Measurements from ENCODE around the gene PITX2.

The PITX2 gene

GRCh38 chr4:110622841-110623717 is at the start of gene PITX2:
Gene PITX2 (minus strand): TSS chr4:110623077. CDS start chr4:110622460, 617 bp downstream.
- Histone ChIP-seq H3K9ac (ENCODE audit: low read length) (no peak within 1 kb of the TSS), H3K36me3 (ENCODE audit: control insufficient read depth, insufficient read depth, low read length) (no peaks in the 10 kb centered on the region), H3K27me3 (ENCODE audit: control insufficient read depth, insufficient read depth, low read length) (peaks cover 58% of the 10 kb centered on the region), H3K4me1 (ENCODE audit: control insufficient read depth, insufficient read depth, low read length) (no peaks in the 10 kb centered on the region), H3K4me3 (ENCODE audit: low read length) (peak within 1 kb of the TSS; percentile 49), H3K27ac (ENCODE audit: low read depth, low read length) (no peak within 1 kb of the TSS)

DNA sequence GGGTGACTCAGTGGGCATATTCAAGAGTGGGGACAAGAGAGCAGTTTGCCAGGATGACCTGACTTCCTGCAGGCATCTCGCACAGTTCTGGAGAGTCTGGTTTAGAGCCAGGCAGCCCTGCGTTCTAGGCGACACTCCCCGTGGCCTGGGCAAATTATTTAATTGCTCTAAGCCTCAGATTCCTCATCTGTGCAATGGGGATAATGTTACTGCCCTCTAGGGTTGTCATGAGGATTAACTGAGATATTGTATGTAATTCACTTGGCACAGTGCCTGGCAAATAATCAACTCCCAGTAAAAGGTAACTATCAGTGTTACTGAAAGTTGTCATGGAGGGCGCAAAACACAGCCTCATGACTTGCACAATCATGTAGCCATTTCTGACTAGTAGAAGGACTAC is 48.8 kb upstream of the PITX2 start:
- Histone ChIP-seq H3K9ac (ENCODE audit: low read length) (no peak overlapping the region), H3K27me3 (ENCODE audit: control insufficient read depth, insufficient read depth, low read length) (no peaks in the 10 kb centered on the region), H3K4me3 (ENCODE audit: low read length) (no peak overlapping the region)

GRCh38 chr4:110669663-110670062 is 46.8 kb upstream of the PITX2 start:
- Histone ChIP-seq H3K4me1 (ENCODE audit: control insufficient read depth, insufficient read depth, low read length) (no peaks in the 10 kb centered on the region), H3K4me3 (ENCODE audit: low read length) (no peak overlapping the region), H3K9ac (ENCODE audit: low read length) (no peak overlapping the region), H3K27ac (ENCODE audit: low read depth, low read length) (no peak overlapping the region), H3K36me3 (ENCODE audit: control insufficient read depth, insufficient read depth, low read length) (no peaks in the 10 kb centered on the region), H3K27me3 (ENCODE audit: control insufficient read depth, insufficient read depth, low read length) (no peaks in the 10 kb centered on the region)

More for the DNA sequence above, 48.8 kb upstream of the PITX2 start:
- Histone ChIP-seq H3K4me1 (ENCODE audit: control insufficient read depth, insufficient read depth, low read length) (no peaks in the 10 kb centered on the region), H3K27ac (ENCODE audit: low read depth, low read length) (no peak overlapping the region), H3K36me3 (ENCODE audit: control insufficient read depth, insufficient read depth, low read length) (no peaks in the 10 kb centered on the region)

GRCh38 chr4:110668463-110669235 is 45.8 kb upstream of the PITX2 start:
- H3K9ac ChIP-seq (ENCODE audit: low read length) = no peak overlapping the region

DNA sequence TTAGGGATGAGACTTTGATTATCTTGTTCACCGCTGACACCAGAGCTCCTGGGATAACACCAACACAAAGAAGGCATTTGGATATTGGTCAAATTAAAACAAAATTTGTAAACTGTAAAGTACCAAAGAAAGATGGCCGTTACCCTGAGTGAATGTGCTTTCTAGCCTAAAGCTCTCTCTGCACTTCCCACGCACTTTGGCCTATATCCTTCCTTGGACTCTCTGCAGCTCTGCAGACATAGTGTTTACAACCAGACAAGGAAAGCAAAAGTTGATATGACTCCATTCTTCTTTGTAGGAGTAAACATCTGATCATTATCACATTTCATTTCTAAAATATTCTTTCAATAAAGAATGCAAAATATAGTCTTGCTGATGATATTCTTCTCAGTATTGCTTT is 44.8 kb upstream of the PITX2 start:
- Histone ChIP-seq H3K36me3 (ENCODE audit: control insufficient read depth, insufficient read depth, low read length) (no peaks in the 10 kb centered on the region), H3K27ac (ENCODE audit: low read depth, low read length) (no peak overlapping the region), H3K9ac (ENCODE audit: low read length) (no peak overlapping the region), H3K4me3 (ENCODE audit: low read length) (no peak overlapping the region), H3K4me1 (ENCODE audit: control insufficient read depth, insufficient read depth, low read length) (no peaks in the 10 kb centered on the region), H3K27me3 (ENCODE audit: control insufficient read depth, insufficient read depth, low read length) (no peaks in the 10 kb centered on the region)

More at GRCh38 chr4:110668463-110669235, 45.8 kb upstream of the PITX2 start:
- Histone ChIP-seq H3K36me3 (ENCODE audit: control insufficient read depth, insufficient read depth, low read length) (no peaks in the 10 kb centered on the region), H3K4me3 (ENCODE audit: low read length) (no peak overlapping the region), H3K4me1 (ENCODE audit: control insufficient read depth, insufficient read depth, low read length) (no peaks in the 10 kb centered on the region), H3K27ac (ENCODE audit: low read depth, low read length) (no peak overlapping the region), H3K27me3 (ENCODE audit: control insufficient read depth, insufficient read depth, low read length) (no peaks in the 10 kb centered on the region)

DNA sequence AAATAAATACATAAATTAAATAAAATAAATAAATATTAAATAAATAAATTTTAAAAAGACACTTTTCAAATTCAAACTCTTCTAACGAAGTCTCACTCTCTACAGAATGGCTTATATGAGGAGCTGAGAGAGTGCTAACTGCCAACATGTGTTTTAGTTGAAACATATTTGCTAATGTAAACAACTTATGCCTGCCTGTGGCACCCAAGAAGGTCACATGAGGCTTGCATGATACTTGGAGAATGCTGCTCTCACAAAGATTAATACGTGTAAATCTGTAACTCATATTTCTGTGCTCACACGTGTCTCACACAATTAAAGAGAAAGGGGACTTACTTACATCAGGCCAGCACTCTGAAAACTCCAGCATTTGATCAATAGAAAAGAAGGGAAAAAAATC is 43.2 kb upstream of the PITX2 start:
- Histone ChIP-seq H3K4me3 (ENCODE audit: low read length) (no peak overlapping the region), H3K4me1 (ENCODE audit: control insufficient read depth, insufficient read depth, low read length) (no peaks in the 10 kb centered on the region)

DNA sequence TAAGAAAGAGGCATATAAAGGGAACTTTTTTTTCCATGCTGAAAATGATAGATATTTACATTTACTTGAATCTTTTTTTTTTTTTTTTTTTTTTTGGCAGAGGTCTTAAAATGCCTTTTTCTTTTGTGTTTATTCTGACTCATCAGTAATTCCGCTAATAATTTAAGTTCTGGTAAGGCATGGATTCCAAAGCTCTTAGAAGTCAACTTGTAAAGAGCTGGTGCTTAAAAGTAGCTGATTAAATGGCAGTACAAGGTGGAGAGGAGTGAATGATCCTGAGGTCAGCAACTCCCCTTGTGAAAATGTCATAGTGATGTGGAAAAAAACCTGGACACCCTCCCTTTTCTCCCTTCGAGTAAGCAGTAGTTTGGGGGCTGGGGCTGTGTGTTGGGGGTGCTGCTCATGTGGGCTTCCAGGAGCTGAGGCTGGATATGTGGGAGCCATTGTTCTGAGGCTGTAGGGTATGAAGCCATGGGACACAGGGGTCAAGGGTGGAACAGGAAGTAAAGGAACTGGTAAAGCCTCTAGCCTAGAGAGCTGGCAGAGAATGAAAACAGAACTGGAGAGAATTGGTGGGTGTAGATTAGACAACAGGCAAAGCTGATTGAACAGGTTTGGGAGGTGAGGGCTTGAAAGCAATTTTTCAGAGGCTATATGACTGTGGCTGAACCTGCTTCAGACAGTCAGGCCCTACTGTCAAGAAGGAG is 41.0 kb upstream of the PITX2 start:
- no peak overlapping the region for H3K9ac ChIP-seq (ENCODE audit: low read length)
- H3K36me3 ChIP-seq (ENCODE audit: control insufficient read depth, insufficient read depth, low read length) = no peaks in the 10 kb centered on the region
- H3K4me3 ChIP-seq (ENCODE audit: low read length) = no peak overlapping the region
- no peaks in the 10 kb centered on the region for H3K27me3 ChIP-seq (ENCODE audit: control insufficient read depth, insufficient read depth, low read length)
- H3K27ac ChIP-seq (ENCODE audit: low read depth, low read length) = no peak overlapping the region
- no peaks in the 10 kb centered on the region for H3K4me1 ChIP-seq (ENCODE audit: control insufficient read depth, insufficient read depth, low read length)

More for the DNA sequence above, 43.2 kb upstream of the PITX2 start:
- Histone ChIP-seq H3K27me3 (ENCODE audit: control insufficient read depth, insufficient read depth, low read length) (no peaks in the 10 kb centered on the region), H3K36me3 (ENCODE audit: control insufficient read depth, insufficient read depth, low read length) (no peaks in the 10 kb centered on the region), H3K27ac (ENCODE audit: low read depth, low read length) (no peak overlapping the region), H3K9ac (ENCODE audit: low read length) (no peak overlapping the region)

- Histone ChIP-seq H3K4me1 (ENCODE audit: control insufficient read depth, insufficient read depth, low read length) (no peaks in the 10 kb centered on the region), H3K27ac (ENCODE audit: low read depth, low read length) (no peak overlapping the region), H3K9ac (ENCODE audit: low read length) (no peak overlapping the region), H3K4me3 (ENCODE audit: low read length) (no peak overlapping the region), H3K27me3 (ENCODE audit: control insufficient read depth, insufficient read depth, low read length) (no peaks in the 10 kb centered on the region), H3K36me3 (ENCODE audit: control insufficient read depth, insufficient read depth, low read length) (no peaks in the 10 kb centered on the region)
Measured at GRCh38 chr4:110663206-110663605, 40.3 kb upstream of the PITX2 start.

DNA sequence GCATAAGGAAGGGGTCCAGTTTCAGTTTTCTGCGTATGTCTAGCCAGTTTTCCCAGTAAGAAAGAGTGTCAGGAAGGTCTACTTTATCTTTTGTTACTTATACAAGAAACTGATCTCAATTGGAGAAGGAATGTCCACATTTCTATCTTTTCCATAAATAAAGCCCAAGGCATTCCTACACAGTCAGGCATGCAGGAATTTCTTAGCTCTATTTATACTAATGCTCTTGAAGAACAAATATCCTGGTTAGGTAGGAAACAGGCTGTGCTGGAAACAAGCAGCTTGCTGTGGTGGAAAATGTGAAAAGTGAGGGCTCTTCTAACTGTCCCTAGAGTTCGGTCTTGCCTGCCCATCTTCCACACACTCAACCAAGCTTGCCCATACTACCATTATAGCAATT is 37.9 kb upstream of the PITX2 start:
- Histone ChIP-seq H3K27ac (ENCODE audit: low read depth, low read length) (no peak overlapping the region), H3K27me3 (ENCODE audit: control insufficient read depth, insufficient read depth, low read length) (no peaks in the 10 kb centered on the region), H3K9ac (ENCODE audit: low read length) (no peak overlapping the region), H3K36me3 (ENCODE audit: control insufficient read depth, insufficient read depth, low read length) (no peaks in the 10 kb centered on the region), H3K4me1 (ENCODE audit: control insufficient read depth, insufficient read depth, low read length) (no peaks in the 10 kb centered on the region), H3K4me3 (ENCODE audit: low read length) (no peak overlapping the region)

GRCh38 chr4:110654254-110654635 is 31.4 kb upstream of the PITX2 start:
- no peaks in the 10 kb centered on the region for H3K27me3 ChIP-seq (ENCODE audit: control insufficient read depth, insufficient read depth, low read length)
- H3K36me3 ChIP-seq (ENCODE audit: control insufficient read depth, insufficient read depth, low read length) = no peaks in the 10 kb centered on the region
- no peak overlapping the region for H3K27ac ChIP-seq (ENCODE audit: low read depth, low read length)
- H3K4me1 ChIP-seq (ENCODE audit: control insufficient read depth, insufficient read depth, low read length) = no peaks in the 10 kb centered on the region
- H3K4me3 ChIP-seq (ENCODE audit: low read length) = no peak overlapping the region
- H3K9ac ChIP-seq (ENCODE audit: low read length) = no peak overlapping the region

- Histone ChIP-seq H3K27ac (ENCODE audit: low read depth, low read length) (no peak overlapping the region), H3K27me3 (ENCODE audit: control insufficient read depth, insufficient read depth, low read length) (no peaks in the 10 kb centered on the region), H3K4me1 (ENCODE audit: control insufficient read depth, insufficient read depth, low read length) (no peaks in the 10 kb centered on the region), H3K9ac (ENCODE audit: low read length) (no peak overlapping the region), H3K4me3 (ENCODE audit: low read length) (no peak overlapping the region), H3K36me3 (ENCODE audit: control insufficient read depth, insufficient read depth, low read length) (no peaks in the 10 kb centered on the region)
Measured at GRCh38 chr4:110653321-110654253, 30.7 kb upstream of the PITX2 start.

Data from rectal smooth muscle tissue (tissue), 1 donor.